Activated CD4-positive, alpha-beta T cell treated with anti-CD3 and anti-CD28 coated beads for 1 hour (primary cell): Measurements from ENCODE around the gene NUTF2.
"Not testable (repeated sequence)": the region's sequence is repeated elsewhere in the genome, so short reads cannot be mapped to it uniquely, and the experiment has no call there.

Experiments
- DNase-seq: peaks from one replicate; pipeline ENCODE4 v3.0.0-alpha.2; 2020

NUTF2 gene

GRCh38 chr16:67888331-67888730 is 41.6 kb downstream of the NUTF2 start:
- DNase-seq: no peak

- DNase-seq: no peak
These were observed 45.6 kb downstream of the NUTF2 start for GRCh38 chr16:67892375-67892774.

- DNase-seq: peak; percentile 88
These were observed 46.4 kb downstream of the NUTF2 start, which contains the start of gene PSKH1 for GRCh38 chr16:67892899-67893742. PSKH1 (plus strand) TSS chr16:67893254; CDS start chr16:67908750, 15,496 bp downstream.

- DNase-seq: no peak
These were observed 47.1 kb downstream of the NUTF2 start for GRCh38 chr16:67893743-67894399.

DNA sequence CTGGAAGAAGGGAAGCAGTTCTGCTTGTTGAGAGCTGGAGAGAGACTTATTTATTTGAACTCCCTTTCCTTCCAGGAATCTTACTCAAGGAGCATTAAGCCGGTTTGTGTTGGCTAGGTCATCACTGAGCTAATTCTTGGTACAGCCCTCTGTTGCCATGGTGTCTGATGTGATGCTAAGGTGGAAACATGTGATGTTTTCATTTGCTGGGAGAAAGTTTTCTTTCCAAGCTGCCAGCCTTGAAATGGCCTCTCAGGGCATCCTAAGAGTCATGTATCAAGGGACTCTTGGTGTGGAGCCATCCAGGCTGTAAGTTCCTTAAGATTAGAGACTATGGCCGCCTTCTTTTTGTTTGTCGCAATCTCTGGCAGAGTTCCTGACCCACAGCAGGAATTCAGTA is 50.5 kb downstream of the NUTF2 start:
- DNase-seq: no peak

DNA sequence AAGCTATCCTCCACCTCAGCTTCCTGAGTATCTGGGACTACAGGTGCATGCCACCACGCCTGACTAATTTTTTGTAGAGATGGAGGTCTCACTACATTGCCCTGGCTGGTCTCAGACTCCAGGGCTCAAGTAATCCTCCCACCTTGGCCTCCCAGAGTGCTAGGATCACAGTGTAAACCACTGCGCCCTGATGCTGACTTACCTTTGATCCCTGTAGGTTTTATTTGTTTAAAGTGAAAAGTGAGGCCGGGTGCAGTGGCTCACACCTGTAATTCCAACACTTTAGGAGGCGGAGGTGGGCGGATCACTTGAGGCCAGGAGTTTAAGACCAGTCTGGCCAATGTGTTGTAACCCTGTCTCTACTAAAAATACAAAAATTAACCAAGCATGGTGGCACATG is 55.0 kb downstream of the NUTF2 start:
- DNase-seq: no peak

DNA sequence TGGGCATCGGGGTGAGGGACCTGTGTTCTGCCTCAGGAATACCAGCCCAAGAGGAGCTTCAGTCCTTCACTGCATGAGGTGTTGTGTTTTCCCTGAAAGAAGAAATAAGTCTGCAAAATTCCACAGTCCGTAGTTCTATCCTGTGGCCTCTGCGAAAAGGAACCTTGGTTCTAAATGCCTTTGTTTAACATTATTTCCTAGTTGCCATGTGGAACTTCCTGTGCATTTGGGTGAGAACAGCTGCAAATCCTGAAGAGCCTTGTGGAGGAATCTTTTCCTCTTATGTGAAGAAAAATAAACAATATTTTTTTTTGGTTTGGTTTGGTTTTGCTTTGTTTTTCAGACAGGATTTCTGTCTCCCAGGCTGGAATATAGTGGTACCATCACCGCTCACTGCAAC is 56.1 kb downstream of the NUTF2 start:
- DNase-seq: no peak

GRCh38 chr16:67907397-67908180 is 60.9 kb downstream of the NUTF2 start:
- DNase-seq: no peak

DNA sequence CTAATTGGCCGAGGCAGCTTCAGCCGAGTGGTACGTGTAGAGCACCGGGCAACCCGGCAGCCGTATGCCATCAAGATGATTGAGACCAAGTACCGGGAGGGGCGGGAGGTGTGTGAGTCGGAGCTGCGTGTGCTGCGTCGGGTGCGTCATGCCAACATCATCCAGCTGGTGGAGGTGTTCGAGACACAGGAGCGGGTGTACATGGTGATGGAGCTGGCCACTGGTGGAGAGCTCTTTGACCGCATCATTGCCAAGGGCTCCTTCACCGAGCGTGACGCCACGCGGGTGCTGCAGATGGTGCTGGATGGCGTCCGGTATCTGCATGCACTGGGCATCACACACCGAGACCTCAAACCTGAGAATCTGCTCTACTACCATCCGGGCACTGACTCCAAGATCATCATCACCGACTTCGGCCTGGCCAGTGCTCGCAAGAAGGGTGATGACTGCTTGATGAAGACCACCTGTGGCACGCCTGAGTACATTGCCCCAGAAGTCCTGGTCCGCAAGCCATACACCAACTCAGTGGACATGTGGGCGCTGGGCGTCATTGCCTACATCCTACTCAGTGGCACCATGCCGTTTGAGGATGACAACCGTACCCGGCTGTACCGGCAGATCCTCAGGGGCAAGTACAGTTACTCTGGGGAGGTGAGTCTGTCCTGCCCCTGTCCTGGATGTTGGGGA is 62.5 kb downstream of the NUTF2 start:
- no peak for DNase-seq

- no peak for DNase-seq
These were observed 63.4 kb downstream of the NUTF2 start for GRCh38 chr16:67910158-67910557.

GRCh38 chr16:67914758-67915495 is 68.2 kb downstream of the NUTF2 start:
- no peak for DNase-seq

DNA sequence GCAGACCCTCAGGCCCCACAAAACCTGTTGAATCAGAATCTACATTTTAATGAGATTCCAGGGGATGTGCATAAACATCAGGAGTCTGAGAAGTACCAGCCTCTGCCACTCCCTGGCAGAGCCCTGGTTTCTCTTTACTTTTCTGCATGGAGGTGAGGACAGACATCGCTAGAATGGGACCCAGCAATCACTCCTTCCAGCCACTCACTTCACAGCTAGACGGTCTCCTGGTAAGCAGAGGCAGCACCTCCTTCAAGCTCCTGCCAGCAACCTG is 68.7 kb downstream of the NUTF2 start:
- not testable (repeated sequence) for DNase-seq

DNA sequence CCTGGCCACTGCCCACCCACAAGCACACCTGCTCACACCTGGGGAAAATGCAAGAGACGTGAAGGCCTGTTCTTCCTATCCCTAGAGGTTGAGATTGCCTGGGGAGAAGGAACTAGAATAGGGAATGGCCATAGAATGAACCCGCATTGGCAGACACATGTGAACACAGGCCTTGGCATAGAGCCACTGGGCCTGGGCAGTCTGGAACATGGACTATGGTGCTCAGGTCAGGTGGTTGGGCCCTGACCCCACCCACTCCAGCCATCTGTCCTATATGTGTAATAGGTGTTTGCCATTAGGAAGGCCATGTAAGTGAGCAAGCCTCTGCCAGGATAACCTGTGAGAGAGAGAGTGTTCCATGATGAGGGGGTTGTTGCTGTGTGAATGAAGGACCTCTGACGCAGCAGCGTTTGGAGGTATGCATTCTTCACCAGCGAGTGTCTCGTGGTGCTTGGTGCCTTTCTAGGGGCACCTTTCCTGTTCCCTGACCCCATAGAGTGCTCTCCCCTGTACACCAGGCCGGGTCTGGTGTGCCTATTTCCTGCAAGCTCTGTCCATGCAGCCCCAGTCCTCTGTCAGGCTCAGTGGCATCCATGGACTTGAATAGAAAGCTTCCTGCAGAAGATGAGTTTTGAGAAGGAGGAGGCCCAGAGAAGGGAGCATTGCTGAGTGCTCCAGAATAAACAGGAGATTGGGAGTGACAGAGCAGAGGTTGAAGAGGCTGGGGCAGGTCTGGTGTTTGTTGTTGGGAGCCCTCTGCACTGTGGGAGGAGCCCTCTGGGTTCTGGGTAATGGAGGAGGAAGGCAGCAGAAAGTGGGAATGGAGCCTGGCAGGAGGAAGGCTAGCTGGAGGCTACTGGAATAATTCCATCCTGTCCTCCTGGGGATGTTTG is 69.3 kb downstream of the NUTF2 start:
- DNase-seq: no peak

- DNase-seq: no peak
These were observed 70.6 kb downstream of the NUTF2 start for GRCh38 chr16:67917140-67917851.

DNA sequence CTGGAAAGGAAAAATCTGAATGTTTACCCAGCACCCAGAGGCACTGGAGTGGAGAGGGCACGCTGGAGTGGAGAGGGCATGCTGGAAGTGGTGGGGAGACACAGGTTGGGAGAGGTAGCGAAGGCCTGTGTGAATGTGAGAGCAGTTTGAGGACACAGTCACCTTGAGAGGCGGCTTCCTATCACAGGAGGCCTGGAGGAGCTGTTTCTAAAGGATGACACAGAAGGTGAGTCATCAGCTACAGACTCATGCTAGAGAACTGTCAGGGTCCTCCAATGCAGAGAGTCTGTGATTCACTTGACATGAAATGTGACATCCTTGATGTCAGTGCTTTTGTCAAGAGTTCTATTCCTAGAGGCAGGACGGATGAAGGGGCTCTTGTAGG is 71.1 kb downstream of the NUTF2 start:
- DNase-seq: no peak

GRCh38 chr16:67919622-67920221 is 73.0 kb downstream of the NUTF2 start:
- DNase-seq: no peak
